H1 (cell line): ENCODE results near the gene KLHL29.

ENCODE experiments used
- CEBPB ChIP-seq: IDR thresholded peaks from 2 replicates; pipeline ENCODE4 v1.6.1; 2012; ENCODE audit warnings: low read depth, low read length
- EZH2 ChIP-seq: fragments of 200-600 bp; sonication (generic); IDR thresholded peaks from 2 replicates; pipeline ENCODE4 v1.7.1; 2012; ENCODE audit warnings: low read depth, mild to moderate bottlenecking, moderate library complexity, low read length, inconsistent platforms; ENCODE audit not compliant: severe bottlenecking
- FOSL1 ChIP-seq: IDR thresholded peaks from 2 replicates; pipeline ENCODE4 v1.6.1; 2011; ENCODE audit warnings: mild to moderate bottlenecking, low read depth, low read length, moderate library complexity; ENCODE audit not compliant: insufficient read depth
- JUND ChIP-seq: IDR thresholded peaks from 2 replicates; pipeline ENCODE4 v1.6.1; 2011; ENCODE audit warnings: mild to moderate bottlenecking, improper control_type of control experiment, low read length
- POLR2A ChIP-seq, 2 experiments: IDR thresholded peaks; 1 replicate in 1 of 2; 2 replicates in 1 of 2; pipeline ENCODE4 v1.6.1; 2011; ENCODE audit warnings: low read depth in 2 of 2, low read length in 2 of 2, mild to moderate bottlenecking in 2 of 2; ENCODE audit errors: control extremely low read depth in 1 of 2
- SP4 ChIP-seq: IDR thresholded peaks from 2 replicates; pipeline ENCODE4 v1.6.1; 2012; ENCODE audit warnings: low read length, inconsistent platforms
- SUZ12 ChIP-seq: fragments of 200-600 bp; sonication (generic); IDR thresholded peaks from 2 replicates; pipeline ENCODE4 v1.6.1; 2012; ENCODE audit warnings: mild to moderate bottlenecking, inconsistent platforms, low read length, moderate library complexity, mixed read lengths
- TAF1 ChIP-seq: IDR thresholded peaks from 2 replicates; pipeline ENCODE4 v1.6.1; 2011; ENCODE audit warnings: mild to moderate bottlenecking, low read depth, low read length
- YY1 ChIP-seq: IDR thresholded peaks from 2 replicates; pipeline ENCODE4 v1.6.1; 2011; ENCODE audit warnings: low read depth, mild to moderate bottlenecking, low read length
- ZNF274 ChIP-seq: IDR thresholded peaks from 2 replicates; pipeline ENCODE4 v1.7.0; 2012; ENCODE audit warnings: low read length, borderline replicate concordance; ENCODE audit errors: extremely low read depth
- TF ChIP-seq, protein P1 (sequence below): IDR thresholded peaks from 2 replicates; pipeline ENCODE4 v1.6.1; 2012; ENCODE audit warnings: low read length, inconsistent platforms
- TF ChIP-seq, protein P2 (sequence below), 3 experiments: IDR thresholded peaks; 1 replicate in 2 of 3; 2 replicates in 1 of 3; pipeline versions ENCODE4 v1.5.1 to v1.6.1; 2011; ENCODE audit warnings: low read length in 3 of 3, mild to moderate bottlenecking in 3 of 3, inconsistent platforms in 2 of 3, low read depth in 1 of 3, moderate library complexity in 1 of 3; ENCODE audit not compliant: insufficient read depth in 1 of 3; ENCODE audit errors: control extremely low read depth in 1 of 3

GRCh38 chr2:23543728-23544127 lies 158.7 kb downstream of the KLHL29 start:
- no peak for TF ChIP-seq POLR2A (IDR thresholded peaks at IDR 0.05; ENCODE audit: control extremely low read depth in 1 of 2, low read depth in 2 of 2, low read length in 2 of 2)
- TF ChIP-seq SUZ12 = no peak
- no peak for TF ChIP-seq FOSL1
- TF ChIP-seq SP4 = no peak
- TF ChIP-seq, protein P1, sequence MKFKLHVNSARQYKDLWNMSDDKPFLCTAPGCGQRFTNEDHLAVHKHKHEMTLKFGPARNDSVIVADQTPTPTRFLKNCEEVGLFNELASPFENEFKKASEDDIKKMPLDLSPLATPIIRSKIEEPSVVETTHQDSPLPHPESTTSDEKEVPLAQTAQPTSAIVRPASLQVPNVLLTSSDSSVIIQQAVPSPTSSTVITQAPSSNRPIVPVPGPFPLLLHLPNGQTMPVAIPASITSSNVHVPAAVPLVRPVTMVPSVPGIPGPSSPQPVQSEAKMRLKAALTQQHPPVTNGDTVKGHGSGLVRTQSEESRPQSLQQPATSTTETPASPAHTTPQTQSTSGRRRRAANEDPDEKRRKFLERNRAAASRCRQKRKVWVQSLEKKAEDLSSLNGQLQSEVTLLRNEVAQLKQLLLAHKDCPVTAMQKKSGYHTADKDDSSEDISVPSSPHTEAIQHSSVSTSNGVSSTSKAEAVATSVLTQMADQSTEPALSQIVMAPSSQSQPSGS = no peak
- TF ChIP-seq, protein P2, sequence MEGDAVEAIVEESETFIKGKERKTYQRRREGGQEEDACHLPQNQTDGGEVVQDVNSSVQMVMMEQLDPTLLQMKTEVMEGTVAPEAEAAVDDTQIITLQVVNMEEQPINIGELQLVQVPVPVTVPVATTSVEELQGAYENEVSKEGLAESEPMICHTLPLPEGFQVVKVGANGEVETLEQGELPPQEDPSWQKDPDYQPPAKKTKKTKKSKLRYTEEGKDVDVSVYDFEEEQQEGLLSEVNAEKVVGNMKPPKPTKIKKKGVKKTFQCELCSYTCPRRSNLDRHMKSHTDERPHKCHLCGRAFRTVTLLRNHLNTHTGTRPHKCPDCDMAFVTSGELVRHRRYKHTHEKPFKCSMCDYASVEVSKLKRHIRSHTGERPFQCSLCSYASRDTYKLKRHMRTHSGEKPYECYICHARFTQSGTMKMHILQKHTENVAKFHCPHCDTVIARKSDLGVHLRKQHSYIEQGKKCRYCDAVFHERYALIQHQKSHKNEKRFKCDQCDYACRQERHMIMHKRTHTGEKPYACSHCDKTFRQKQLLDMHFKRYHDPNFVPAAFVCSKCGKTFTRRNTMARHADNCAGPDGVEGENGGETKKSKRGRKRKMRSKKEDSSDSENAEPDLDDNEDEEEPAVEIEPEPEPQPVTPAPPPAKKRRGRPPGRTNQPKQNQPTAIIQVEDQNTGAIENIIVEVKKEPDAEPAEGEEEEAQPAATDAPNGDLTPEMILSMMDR (IDR thresholded peaks at IDR 0.05; ENCODE audit: control extremely low read depth in 1 of 3, insufficient read depth in 1 of 3, low read depth in 1 of 3, low read length in 3 of 3) = no peak
- TF ChIP-seq CEBPB = no peak
- TF ChIP-seq JUND = no peak
- no peak for TF ChIP-seq ZNF274
- TF ChIP-seq EZH2 = no peak
- no peak for TF ChIP-seq YY1
- TF ChIP-seq TAF1 = no peak
